NCI-H2081 treated with DMSO at 0.1 percent for 48 hours (cell line): ENCODE results near the gene FAM50A.
"Not testable (repeated sequence)": the region's sequence is repeated elsewhere in the genome, so short reads cannot be mapped to it uniquely, and the experiment has no call there.

Experiments used
- DNase-seq: peaks from one replicate; lab custom pipeline; 2025; lab: John Stamatoyannopoulos, UW

FAM50A gene, protein sequence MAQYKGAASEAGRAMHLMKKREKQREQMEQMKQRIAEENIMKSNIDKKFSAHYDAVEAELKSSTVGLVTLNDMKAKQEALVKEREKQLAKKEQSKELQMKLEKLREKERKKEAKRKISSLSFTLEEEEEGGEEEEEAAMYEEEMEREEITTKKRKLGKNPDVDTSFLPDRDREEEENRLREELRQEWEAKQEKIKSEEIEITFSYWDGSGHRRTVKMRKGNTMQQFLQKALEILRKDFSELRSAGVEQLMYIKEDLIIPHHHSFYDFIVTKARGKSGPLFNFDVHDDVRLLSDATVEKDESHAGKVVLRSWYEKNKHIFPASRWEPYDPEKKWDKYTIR

DNA sequence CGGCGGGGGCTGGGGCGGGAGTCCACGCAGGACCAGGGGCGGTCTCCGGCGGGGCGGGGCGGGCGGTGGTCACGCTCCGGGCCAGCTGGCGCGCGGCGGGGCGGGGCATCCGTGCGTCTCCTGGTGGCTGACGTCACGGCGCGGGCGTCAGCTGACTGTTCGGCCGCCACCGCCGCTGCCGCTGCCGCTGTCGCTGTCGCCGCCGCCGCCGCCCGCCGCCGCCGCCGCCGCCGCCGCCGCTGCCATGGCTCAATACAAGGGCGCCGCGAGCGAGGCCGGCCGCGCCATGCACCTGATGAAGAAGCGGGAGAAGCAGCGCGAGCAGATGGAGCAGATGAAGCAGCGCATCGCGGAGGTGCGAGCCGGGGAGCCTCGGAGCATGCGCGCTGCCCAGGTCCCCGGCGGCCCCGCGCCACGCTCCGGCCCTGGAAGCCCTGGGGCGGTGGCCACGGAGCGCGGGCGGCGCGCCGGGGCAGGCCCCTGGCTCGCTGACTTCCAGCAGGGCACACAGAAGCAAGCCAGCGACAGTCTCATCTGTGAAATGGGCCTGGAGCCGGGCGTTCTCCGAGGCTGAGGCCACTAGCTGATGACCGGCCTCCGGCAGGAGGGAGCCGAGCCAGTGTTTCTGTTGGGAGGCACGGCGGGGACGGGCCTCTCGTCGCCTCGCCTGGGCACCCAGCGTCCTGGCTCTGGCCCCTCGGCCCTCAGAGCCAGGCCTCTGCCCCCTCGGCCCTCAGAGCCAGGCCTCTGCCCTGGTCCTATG, at the start of gene FAM50A:
Gene FAM50A, plus strand, starts transcription at position 150 of the 763 bp plus-strand sequence. Its CDS starts 95 bp downstream, at position 245.
- DNase-seq = no peak

- DNase-seq = not testable (repeated sequence)
Observed at GRCh38 chrX:154396363-154396762, 47.6 kb upstream of the FAM50A start.

- DNase-seq = no peak
Observed at GRCh38 chrX:154396973-154397887, 46.7 kb upstream of the FAM50A start.

- peak; percentile 35 for DNase-seq
Observed at GRCh38 chrX:154397888-154398667, 45.9 kb upstream of the FAM50A start, which contains the start of gene RPL10. Gene RPL10, plus strand, starts transcription at chrX:154398377. Its CDS starts 143 bp downstream, at chrX:154398520.

- no peak for DNase-seq
Observed at GRCh38 chrX:154398668-154399526, 45.0 kb upstream of the FAM50A start.

GRCh38 chrX:154399527-154400368, 44.2 kb upstream of the FAM50A start:
- DNase-seq = no peak

DNA sequence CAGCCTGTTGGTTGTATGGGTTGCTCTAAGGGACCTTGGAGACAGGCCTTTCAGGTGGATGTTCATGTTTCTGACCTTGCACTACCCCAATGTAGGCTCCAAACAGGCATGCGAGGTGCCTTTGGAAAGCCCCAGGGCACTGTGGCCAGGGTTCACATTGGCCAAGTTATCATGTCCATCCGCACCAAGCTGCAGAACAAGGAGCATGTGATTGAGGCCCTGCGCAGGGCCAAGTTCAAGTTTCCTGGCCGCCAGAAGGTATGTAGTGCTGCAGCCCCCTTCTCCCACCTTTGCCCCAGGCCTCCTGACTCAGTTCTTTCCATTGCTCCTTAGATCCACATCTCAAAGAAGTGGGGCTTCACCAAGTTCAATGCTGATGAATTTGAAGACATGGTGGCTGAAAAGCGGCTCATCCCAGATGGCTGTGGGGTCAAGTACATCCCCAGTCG, 43.5 kb upstream of the FAM50A start:
- DNase-seq = not testable (repeated sequence)

GRCh38 chrX:154401045-154401799, 42.7 kb upstream of the FAM50A start:
- no peak for DNase-seq

DNA sequence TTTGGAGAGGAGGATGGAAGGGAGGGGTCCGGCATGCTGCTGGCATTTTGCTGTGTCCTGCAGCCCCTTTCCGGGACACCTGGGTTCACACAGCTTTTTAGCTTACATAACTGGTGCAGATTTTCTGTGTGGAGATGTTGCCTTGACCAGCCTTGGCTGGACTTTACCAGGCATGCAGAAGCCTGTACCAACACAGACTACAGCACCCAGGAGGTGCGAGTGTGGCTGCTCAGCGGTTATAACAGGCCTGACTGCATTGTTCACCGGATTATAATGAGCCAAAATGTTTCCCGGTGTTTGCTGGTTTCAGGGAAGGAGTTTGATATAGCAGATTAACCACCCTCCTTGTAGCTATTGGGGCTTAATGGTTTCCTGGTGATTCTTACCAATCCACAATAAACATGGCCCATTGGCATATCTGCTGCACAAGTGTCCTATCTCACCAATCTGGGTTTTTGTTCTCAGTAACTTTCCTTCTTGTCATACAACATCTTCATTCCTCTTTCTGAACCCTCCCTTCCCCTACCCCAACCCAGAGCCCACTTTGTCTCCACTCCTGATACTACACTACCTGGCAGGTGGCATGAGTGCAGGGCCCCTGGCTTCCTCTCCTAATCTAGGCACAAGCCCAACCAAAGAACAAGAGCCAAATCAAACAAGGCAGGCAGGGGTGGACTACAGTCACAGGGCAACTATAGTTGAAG, 41.9 kb upstream of the FAM50A start:
- DNase-seq = no peak

DNA sequence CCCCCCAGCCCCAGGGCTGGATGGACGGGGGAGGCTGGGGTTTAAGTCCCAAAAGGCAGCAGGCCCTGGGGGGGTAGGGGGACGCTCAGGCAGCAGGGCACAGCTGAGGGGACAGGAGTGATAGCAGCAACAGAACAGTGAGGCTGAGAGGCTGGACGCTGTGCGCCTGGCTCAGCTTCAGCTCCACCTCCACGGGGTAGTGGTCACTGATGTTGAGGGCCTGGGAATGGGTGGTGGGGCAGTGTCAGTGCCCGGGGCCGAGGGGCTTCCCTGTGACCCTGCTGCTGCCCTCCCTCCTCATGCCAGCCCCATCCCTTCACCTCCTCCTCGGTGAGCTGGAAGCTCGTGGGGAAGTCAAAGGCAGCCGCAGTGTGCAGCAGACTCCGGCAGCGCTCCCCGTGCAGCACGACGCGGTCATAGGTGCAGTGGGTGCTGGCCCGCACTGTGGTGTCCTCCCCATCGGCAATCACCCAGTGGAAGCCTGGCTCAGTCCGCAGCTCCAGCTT, 41.3 kb upstream of the FAM50A start:
- DNase-seq = no peak

GRCh38 chrX:154403192-154403591, 40.7 kb upstream of the FAM50A start:
- DNase-seq = no peak

DNA sequence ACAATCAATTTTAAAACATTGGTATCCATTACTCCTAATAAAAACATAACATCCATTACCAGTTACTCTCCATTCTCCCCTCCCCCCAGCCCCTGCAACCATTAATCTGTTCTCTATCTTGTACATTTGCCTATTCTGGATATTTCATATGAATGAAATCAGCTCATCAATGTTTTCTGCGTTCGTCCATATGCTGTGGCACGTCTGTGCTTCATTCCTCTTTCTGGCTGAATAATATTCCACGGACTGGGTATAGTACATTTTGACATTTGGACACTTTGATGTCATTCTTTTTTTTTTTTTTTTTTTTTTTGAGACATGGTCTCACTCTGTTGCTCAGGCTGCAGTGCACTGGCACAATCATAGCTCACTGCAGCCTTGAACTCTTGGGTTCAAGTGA, 40.1 kb upstream of the FAM50A start:
- no peak for DNase-seq

- DNase-seq = no peak
Observed at GRCh38 chrX:154404625-154405192, 39.2 kb upstream of the FAM50A start.

GRCh38 chrX:154408659-154409221, 35.2 kb upstream of the FAM50A start:
- DNase-seq = no peak

DNA sequence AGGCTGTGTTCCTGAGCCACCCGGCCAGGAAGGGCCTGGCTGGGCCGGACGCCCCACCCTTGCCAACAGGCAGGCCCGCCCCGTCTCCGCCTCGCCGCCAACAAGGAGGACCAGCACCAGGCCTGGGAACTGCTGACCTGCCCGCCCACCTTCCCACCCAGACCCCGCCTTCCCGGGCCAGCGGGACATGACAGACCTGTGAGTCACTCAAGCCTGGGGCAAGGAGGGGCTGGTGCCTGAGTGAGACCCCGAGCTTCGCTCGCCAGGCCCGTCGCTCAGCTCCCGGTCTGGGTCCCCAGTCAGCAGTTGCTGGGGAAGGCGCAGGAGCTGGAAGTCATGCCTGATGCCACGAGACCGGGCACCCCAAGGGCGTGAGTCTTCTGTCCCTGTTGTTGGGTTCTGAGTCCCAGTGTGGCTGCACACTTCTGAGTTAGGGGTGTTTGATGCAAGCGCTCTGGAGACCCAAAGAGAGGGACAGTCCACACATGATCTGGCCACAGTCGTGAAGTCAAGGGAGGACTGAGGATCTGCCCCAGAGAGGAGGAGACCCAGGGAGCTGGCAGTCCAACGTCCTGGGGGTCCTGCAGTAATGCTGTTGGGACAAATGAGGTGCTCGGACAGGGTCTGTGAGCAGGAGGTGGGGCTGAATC, 34.6 kb upstream of the FAM50A start, which contains the start of gene DNASE1L1:
Gene DNASE1L1, minus strand, starts transcription at position 33 of the 650 bp plus-strand sequence. CDS start 3,686 bp downstream, outside the sequence.
- no peak for DNase-seq

- no peak for DNase-seq
Observed at GRCh38 chrX:154411981-154412340, 32.0 kb upstream of the FAM50A start.
